Fibroblast of upper back skin (primary cell): ENCODE measurements around the gene RNF4.

ENCODE experiments used
- DNase-seq: peaks from one replicate; pipeline ENCODE4 v3.0.0-alpha.2; 2013

The RNF4 gene

GRCh38 chr4:2438822-2439718 lies 29.8 kb upstream of the RNF4 start:
- no peak for DNase-seq

- DNase-seq: peak; percentile 38
Measured at GRCh38 chr4:2441393-2442174, 27.3 kb upstream of the RNF4 start.

DNA sequence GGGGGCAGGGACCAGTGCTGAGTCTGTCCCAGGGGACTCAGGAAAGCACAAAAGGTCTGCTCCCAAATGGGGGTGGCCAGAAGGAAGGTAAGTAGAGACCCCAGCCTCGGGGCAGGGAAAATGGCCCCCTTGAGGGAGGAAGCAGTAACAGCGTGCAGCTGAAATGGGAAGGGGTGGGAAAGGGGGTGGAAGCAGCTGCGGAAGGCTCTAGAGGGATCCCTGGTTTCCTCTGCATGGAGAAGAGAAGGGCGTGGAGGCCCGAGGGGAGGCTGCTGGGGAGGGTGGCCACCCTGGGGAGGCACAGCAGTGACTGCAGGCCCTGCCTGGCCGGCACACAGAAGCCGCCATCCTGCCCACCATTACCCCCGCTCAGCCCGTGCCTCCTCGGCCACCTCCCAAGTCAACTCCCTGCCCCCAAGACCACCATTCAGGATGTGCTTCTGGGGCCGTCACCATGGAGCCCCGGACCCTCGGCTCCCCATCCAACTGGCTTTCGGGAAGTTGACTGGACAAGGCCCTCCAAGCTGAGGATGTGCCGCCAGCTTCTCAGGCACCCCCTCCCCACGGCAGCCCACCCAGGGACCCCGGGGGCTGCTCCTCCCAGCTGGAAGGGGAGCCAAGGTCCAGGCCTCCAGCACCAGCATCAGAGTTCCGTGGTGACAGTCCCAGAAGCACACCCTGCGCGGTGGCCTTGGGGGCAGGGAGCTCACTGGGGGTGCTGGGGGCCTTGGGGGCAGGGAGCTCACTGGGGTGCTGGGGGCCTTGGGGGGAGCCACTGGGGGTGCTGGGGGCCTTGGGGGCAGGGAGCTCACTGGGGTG lies 26.5 kb upstream of the RNF4 start:
- no peak for DNase-seq

- DNase-seq: no peak
Measured at GRCh38 chr4:2443061-2443730, 25.7 kb upstream of the RNF4 start.

- no peak for DNase-seq
Measured at GRCh38 chr4:2443956-2444740, 24.8 kb upstream of the RNF4 start.

- no peak for DNase-seq
Measured at GRCh38 chr4:2445130-2445529, 23.8 kb upstream of the RNF4 start.

DNA sequence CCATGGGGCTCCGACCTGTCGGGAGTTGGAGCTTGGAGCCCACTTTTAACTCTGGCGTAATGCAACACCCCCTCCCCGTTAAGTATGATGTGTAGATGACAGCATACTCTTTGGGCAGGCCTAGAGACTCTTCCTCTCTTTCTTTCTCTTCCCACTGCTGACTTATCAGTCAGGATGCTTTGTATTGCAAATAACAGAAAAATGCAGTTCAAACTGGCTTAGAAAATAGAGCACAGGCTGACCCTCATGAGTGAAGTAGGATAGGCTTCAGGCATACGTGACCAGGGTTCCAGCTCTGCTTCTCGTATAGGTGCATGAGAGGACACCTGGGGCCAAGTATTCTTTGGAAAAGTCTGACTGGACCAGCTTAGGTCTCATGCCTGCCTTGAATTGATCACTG lies 23.3 kb upstream of the RNF4 start:
- no peak for DNase-seq

- no peak for DNase-seq
Measured at GRCh38 chr4:2446656-2447564, 22.0 kb upstream of the RNF4 start.

GRCh38 chr4:2448589-2448988 lies 20.3 kb upstream of the RNF4 start:
- DNase-seq: no peak

DNA sequence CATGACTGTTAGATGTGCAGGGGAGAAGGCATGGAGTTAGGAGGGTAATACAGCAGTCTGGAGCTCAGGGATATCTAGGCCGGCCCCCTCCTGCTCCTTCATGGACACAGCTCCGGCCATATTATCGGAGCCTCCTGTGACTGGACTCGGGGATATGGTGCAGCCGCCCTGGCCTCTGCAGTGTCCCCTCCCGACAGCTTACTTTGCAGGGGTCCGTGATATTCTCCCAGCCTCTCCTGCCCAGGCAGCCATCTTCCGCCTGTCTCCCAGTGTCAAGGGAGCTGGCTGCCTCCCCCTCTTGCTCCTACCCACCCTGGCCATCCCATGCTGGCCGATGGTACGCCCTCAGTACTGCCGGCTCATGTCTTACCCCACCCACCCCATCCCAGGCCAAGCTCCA lies 19.9 kb upstream of the RNF4 start:
- DNase-seq: no peak

GRCh38 chr4:2449511-2450392 lies 19.2 kb upstream of the RNF4 start:
- no peak for DNase-seq

GRCh38 chr4:2450394-2451035 lies 18.4 kb upstream of the RNF4 start:
- no peak for DNase-seq

- no peak for DNase-seq
Measured at GRCh38 chr4:2451036-2451520, 17.8 kb upstream of the RNF4 start.

DNA sequence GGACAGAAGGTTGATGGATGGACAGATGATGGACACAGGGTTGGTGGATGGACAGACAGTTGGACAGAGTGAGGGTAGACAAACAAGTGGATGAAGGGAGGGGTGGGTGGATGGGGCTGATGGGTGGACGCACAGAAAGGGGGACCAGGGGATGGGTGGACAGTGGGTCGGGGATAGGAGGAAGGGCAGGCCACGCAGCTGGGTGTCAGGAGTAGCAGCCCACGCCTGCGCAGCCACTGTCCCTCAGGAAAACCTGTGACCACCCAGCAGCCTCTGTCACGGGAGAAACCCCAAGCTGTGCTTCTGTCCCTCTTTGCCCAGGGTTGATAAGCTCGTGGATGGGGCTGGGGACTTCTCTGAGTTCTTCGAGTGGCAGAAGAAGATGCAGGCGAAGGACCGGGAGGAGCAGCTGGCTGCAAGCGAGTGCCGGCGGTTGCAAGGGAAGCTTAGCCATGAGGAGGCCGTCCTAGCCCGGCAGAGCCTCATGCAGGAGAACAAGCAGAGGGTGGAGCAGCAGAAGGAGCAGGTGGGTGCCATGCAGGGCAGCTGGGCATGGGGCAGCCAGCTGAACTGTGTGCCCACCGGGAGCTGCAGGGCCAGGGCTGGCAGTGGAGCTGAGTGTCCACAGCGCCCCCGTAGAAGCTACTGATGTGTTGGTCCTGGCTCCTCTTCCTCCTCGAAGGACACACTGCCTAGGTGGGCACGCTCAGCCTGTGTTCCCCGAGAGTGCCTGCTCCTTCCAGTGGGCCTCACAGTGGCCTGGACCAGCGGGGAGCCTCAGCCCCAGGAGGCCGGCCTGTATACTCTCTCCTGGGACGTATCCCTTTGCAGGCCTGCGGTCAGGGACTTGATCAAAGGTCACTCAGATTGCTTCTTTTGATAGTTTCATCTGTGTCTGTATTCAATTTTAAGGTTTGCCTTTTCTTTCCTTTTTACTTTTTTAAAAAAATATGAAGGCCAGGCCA lies 16.8 kb upstream of the RNF4 start:
- no peak for DNase-seq

GRCh38 chr4:2457481-2458295 lies 11.2 kb upstream of the RNF4 start:
- no peak for DNase-seq

GRCh38 chr4:2458546-2459491 lies 10.1 kb upstream of the RNF4 start:
- no peak for DNase-seq
